NCI-H2107 treated with DMSO at 0.1 percent for 48 hours (cell line): Measurements from ENCODE around the gene PRDM16.

Experiments used
- DNase-seq: peaks from one replicate; lab custom pipeline; 2025; ENCODE audit not compliant: unreplicated experiment; lab: John Stamatoyannopoulos, UW

PRDM16 gene

DNA sequence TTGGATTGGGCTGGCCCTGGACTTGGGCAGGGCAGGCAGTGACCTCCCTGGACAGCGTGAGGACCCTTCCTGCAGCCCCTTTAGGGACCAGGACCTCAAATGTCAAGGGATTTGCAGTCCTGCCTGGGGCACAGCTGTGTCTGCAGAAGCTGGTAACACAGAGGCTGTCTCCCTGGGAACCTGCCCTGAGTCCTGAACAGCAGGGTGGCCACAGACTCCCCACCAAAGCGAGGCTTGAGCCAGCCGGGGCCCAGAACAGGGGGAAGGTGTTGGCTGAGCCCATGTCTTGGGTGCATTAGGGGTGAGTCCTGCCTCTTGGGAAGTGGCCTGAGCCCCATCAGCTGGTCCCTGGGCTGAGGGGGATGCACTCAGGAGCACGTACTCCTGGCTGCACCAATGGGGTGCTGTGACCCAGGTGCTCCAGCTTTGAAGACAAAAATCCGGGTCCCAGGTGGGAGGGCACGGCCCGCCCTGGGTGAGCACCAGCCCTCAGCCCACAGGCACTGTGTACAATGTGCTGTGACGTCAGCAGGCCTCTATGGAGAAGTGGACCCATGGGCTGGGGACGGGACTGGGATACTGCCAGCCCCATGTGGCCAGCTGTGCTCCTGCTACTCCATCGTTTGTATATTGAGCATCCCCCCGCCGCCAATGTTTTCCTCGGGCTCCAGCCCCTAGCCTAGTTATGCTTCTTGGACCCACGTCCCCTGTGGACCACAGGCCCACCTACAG is 313.5 kb downstream of the PRDM16 start:
- no peak for DNase-seq

DNA sequence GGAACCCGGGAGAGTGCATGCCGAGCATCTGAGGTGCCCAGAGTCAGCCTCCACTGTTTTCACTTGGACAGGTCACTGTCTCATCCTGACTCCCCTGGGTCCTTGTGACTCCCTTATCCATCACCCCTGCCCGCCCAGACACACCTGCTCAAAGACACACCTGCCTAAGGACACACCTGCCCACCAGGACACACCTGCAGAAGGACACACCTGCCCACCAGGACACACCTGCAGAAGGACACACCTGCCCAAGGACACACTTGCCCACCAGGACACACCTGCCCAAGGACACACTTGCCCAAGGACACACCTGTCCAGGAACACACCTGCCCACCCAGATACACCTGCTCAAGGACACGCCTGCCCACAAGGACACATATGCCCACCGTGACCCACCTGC is 314.7 kb downstream of the PRDM16 start:
- no peak for DNase-seq

DNA sequence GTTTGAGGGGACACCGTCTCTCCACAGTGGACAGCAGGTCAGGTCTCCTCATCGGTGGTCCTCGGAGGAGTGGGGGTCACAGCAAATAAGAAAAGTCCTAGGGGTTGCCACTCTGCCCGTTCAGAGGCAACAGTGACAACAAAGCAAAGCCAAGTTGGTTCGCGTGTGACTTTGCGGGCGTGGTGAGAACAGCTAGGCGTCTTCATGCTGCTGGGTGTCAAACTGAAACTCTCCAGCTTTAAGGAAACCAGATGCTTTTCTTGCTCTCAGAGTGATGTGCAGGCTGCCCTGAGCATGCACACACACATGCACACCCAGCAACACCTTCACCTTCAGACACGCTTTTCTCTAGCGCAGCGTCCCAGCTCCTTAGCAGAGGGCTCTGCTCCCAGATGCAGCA is 315.4 kb downstream of the PRDM16 start:
- no peak for DNase-seq

DNA sequence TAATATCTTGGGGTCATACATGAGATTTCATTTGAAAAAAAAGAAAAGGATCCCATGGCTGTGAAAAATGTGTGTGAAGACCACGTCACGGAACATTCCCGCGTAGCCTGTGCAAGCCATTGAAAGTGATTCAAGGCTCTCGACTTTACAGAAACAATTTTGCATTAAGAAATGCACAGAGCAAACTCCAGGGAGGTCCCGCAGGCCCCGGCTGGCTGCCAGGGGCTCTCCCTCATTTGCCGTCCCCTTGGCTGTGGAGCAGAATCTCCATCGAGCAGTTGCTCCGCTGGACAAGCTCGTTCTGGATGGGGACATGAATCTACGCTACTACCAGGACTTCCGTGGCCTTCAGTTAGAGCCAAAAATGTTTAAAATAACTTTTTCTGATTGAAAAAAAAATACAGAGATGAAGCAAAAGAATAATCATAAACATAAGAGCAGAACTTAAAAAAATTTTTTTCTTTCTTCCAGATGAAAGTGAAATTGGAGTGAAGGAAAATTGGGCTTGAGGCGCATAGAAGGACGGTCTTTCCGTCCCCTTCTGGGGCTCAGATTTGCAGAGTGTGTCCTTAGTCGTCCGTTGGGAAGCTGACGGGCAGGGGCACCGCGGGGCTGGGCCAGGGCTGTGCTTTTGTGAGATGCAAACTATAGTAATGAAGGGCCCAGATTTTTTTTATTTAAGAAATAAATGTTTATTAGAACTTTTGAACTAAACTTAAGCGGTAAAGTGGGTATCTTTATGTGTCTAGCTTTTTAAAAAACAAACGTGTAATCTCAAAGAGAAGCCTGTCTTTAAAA is 317.4 kb downstream of the PRDM16 start:
- DNase-seq = no peak

DNA sequence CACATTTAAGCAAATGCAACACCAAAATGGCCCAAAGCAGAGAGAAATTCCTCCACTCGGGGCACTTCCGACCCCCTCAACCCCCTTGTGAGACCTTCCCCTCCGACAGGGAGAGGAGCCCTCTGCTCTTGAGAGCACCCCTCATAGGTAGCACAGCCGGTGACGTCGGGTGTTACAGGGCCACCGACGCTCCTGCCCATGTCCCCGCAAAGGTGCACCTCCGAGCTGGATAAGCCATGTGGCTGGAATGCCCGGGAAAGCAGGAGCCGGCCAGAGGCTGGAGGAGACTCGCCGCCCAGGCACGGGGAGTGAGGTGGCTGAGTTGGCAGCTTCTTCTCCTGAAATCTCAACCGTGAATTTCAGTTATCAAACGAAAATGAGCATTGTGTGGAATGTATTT is 318.4 kb downstream of the PRDM16 start:
- no peak for DNase-seq

DNA sequence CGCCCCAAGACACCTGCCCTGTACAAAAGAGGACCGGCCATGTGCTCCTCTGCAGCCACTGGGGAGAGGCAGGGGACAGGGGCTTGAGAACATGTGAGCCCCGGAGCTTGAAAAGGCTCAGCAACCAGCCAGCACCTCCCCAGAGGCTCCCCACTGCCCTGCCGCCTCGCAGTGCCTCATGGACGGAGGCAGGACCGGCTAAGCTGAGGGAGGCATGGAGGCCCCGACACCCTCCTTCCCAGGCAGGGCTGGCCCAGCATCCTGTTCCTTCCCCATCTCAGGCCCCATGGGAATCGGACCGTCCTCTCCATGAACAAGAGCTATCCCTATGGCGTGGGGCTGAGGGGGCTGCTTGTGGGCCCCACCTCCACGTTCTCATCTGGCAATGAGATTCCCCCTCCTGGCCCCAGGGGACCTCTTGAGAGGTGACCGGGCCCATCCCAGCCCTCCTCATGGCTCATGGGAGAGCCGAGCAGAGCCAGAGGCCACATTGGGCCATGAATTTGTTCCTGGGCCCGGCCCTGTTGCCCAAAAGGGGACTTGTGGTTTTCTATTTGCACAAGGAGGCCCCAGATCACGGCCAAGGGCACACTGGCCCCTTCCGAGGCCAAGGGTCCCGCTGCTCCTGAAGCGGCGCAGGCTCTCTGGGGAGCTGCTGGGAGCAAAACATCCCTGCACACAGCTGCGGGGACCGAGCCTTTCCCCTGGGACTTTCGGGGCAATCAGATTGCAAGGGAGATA is 320.3 kb downstream of the PRDM16 start:
- no peak for DNase-seq

DNA sequence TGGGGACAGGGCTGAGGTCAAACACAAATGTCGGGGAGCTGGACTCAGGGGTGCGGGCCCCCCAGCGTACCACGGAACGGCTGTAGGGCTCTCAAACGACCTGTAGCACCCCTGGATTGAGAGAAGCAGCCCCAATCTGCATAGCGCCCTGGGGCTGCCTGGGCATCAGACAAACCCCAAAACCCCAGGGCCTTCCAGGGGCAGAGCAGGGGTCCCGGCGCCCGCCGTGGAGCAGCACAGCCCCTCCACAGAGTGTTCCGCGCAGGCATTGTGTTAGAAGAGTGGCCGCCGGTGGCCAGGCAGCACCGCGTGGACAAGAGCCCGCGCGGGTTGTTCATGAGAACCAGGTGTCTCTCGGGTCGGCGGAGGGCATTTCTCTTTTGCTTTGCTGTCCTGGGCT is 321.3 kb downstream of the PRDM16 start:
- DNase-seq = no peak

DNA sequence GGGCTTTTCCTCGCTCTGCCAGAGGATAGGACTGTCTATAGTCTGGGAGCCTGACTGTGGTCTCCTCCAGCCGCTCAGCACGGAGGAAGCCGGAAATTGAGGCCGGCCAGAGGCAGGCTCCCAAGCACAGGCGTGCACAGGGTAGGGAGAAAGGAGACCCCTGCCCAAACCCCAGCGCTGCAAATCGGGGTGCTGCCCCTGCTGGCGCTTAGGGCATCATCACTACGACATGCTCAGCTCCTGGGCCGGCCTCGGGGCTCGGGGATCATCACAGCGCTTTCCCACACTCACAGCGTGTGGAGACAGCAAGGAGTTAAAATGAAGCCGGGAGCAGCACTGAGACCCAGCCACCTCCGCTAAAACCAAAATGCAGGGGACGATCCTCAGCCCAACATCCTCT is 322.7 kb downstream of the PRDM16 start:
- DNase-seq = no peak

DNA sequence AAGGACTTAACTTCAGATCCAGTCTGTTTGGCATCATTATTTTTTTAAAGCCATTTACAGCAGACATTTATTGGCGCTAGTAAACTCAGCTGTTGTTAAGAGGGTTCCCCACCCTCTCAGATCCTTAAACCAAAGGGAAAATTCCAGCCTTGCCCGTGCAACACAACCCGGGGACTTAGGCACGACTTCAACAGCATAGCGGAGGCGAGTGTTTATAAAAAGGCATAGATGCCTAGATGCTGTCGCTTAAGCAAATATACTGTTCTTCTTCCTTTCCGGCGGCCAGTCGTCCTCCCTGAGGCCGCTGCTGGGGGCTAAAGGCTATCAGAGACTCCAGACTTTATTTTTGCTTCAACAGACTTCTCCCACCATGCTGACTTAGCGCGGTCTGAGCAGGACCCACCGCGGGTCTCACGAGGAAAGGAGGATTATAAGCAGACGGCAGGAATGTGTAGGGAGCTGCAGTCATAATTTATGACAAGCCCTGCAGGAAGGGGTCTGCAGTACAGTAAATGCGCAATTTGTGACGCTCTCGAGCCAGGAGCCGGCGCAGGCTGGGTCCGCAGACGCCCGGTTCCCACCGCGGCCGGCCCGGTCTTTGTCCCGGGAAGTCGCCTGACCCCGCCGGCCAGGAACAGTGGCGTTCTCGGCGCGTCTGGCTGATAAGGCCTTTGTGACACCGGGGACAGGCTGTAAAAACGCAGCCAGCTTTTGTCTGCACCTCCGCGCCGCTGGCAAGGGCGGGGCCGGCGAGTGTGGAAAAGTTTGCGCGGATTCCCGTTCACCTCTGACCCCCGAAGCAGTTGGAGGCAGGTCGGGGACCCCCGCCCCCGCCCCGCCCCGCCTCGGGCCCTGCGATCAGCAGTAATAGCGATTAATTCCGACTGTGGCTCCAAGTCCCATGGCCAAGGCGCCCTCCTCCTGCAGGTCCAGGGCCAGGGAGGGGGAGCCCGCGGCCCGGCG is 324.3 kb downstream of the PRDM16 start:
- DNase-seq = no peak

DNA sequence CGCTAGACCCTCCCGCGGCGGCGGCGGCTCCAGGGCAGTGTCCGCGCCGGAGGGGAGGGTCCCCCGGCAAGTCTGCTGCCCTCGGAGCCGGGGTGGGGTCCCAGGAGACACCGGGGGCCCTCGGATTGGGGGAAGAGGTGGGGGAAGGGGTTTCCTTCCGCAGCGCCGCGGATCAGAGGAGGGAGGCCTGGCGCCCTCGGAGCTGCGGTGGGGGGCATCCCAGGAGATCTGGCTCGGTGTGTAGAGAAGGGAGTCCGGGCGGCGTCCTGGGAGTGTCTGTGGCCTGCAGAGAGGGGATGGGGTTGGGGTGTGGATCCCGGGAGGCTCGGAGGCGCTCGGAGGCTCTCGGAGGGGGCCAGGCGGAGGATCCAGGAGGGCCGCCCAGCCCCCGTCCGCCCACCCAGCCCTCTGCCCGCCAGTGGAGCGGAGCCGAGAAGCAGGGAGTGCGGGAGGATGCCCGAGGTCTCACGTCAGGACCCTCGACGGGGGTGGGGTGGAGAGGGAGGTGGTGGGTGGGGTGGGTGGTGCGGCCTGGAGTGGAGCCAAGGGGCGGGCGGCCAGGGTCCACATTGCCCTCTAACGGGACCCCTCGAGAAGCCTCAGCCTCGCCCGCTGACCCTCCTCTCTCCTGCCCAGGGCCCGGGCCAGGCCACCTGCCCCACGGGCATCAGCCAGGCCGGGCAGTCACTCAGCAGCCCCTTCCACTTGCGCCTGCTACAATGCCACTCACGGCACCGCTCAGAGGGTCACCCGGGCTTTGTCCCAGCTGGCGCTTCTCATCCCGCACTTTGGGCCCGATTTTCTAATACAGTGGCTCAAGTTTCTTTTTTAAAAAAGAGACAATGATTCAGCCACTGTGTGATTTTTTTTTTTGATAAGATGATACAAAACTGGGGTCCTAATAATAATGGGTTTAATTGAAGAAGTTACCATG is 325.3 kb downstream of the PRDM16 start:
- no peak for DNase-seq

DNA sequence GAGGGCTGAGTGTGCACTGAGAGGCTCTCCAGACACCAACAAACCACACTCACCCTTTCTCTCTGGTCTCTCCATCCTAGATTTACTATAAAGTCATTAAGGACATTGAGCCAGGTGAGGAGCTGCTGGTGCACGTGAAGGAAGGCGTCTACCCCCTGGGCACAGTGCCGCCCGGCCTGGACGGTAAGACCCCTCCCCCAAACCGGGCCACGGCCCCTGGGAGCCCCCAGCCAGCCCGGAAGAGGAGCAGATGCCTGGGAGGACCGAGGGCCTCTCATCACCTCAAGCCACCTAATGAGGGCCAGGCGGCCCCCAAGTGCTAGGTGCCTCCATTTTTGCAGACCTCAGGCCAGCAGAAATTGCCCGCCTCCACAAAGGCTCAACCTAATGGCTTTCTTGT is 327.4 kb downstream of the PRDM16 start:
- DNase-seq = no peak

DNA sequence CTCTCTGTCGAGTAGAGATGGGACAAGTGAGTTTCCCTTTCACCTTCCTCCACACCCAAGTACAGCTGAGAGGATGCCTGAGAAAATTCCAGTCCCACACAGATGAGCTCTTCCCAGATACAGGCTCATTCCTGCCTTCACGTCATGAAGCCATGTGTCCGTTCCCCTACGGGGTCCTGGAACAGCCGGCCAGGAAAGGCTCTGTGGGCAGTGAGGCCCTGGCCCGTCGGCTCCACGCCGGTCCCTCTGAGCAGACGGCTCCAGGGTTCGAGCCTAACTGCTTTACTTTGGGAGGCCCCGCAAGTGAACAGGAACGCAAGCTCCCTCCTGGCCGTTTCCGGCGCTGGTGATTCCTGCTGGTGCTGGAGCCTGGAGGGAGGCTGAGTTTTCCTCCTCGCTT is 328.3 kb downstream of the PRDM16 start:
- DNase-seq = no peak

DNA sequence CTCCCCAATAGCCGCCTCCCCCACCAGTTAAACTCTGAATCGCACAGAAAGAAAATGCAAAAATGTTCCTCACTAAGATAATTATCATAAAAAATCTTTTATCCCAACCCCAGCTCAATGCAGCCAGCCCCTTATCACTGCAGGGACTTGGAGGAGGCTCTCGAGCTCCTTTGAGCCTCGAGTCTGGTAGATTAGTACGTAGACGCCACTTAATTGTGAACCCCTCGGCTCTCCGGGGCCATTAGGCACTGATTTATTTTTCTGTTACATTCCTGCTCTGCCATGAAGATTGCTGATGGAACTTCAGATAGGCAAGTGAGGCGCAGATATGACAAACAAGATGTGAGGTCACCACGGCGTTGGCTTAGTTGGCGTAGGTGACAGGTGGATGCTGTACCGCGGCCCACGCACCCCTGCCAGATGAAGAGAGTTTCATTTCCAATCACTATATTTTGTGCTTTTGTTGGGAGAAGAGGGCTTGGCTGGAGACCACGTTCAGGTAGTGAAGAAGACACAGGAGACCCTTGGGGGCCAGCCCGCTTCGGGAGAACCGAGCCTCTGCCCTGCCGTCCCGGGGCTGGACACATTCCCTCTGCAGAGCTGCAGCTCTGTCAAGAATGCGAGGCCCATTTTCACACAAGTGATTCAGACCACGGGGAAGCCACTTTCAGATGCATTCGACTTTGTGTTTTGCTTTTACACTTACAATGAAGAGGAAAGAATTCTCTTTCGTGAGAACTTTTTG is 329.6 kb downstream of the PRDM16 start:
- DNase-seq = no peak

DNA sequence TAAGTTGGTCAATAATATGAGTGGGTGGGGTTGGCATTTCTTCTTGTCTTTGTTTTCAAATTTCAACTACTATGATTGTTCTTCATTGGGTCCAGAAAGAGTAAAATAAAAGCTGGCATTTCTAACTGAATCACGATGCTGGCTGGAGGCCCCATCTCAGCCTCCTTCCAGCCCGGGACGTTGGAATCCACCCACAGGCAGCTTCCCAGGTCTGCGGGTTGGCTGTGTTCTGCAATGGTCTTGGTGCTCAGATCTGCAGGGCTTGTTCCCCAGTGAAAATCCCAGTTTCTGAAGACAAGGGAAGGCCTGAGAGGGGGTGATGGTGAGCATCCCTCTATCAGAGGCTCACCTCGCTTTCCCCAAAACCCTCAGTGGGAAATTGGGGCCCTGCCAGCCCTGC is 330.7 kb downstream of the PRDM16 start:
- no peak for DNase-seq

DNA sequence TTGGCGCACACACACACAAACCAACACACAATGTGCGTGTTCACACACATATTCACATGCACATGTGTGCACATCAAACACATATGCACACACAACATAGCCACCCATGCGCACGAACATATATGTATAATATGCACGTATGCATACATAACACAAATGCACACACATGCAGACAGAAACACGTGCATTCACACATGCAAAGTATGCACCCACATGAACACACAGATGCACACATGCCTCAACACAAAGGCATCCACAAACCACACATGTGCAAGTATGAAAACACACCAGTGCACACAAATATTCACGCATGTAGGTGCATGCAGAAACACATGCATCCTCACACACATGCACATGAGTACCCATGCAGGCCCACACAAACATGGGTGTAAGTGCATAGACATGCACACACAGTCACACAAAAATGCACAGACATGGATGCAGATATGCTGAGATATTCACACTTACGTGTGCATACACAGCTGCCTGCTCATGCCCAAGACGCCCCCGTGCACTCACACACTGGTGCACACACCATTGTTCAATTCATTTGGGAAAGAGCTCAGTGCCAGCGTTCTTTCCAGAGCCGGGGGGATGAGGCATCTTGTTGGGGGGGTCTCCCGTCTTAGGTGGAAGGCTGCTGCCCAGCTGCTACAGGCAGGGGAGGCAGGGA is 332.7 kb downstream of the PRDM16 start:
- DNase-seq = no peak

DNA sequence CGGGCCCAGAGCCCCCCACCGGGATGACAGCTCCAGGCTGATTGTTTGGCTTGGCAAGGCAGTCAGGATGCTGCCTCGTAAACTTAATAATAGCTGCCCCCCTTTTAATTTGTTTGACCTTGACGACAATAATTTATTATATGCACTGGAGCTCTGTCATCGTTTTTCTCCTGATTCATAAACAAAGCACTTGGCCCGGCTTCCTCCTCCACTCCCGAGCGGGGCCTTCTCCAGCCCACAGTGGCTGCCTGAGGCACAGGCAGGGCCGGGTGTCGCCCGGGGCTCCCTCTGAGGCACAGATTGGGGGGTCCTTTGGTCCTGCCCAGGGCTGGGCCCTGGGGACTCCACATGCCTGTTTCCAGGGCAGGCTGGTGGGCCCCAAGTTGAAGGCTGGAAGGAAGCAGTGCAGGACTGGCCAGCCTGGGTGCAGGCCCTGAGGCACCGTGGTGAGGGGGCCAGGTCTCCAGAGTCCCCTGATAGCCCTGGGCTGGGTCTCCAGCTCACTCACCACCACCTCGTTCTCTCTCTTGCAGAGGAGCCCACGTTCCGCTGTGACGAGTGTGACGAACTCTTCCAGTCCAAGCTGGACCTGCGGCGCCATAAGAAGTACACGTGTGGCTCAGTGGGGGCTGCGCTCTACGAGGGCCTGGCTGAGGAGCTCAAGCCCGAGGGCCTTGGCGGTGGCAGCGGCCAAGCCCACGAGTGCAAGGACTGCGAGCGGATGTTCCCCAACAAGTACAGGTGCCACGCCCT is 333.4 kb downstream of the PRDM16 start:
- DNase-seq = no peak

DNA sequence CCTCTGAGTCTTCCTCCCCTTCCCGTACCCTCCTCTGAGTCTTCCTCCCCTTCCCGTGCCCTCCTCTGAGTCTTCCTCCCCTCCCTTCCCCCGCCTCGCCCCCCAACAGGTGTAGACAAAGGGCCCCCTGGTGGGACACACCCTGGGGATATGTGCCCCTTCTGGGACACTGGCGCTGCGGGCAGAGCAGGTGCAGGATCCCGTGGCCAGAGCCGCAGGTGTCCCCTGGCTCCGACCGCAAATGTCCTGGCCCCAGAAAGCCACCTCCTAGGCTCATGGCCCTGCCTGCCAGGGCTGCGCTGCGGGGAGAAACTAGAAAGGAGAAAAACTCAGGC is 334.0 kb downstream of the PRDM16 start:
- no peak for DNase-seq
